SH-SY5Y (cell line): ENCODE measurements around the gene PHLPP1.

Source experiments
- GATA2 ChIP-seq: IDR thresholded peaks from 2 replicates; pipeline ENCODE4 v1.6.1; 2011; ENCODE audit warnings: mild to moderate bottlenecking, low read depth, low read length
- GATA3 ChIP-seq: IDR thresholded peaks from 2 replicates; pipeline ENCODE4 v1.6.1; 2011; ENCODE audit warnings: low read depth, mild to moderate bottlenecking, low read length, moderate library complexity

DNA sequence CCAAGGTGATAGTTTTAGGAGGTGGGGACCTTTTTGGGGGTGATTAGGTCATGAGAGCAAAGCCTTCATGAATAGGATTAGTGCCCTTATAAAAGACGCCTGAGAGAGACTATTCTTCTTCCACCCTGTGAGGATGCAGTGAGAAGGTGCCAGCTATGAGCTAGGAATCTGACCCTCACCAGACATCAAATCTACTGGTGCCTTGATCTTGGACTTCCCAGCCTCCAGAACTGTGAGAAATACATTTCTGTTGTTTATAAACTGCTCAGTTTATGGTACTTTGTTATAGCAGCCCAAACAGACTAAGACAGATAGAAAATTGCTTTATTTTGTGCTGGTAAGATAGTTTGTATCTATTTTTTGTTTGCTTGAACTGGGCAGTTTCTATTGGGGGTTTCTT is 40.1 kb downstream of the PHLPP1 start:
- TF ChIP-seq GATA2: no peak
- no peak for TF ChIP-seq GATA3
